Measurements from ENCODE around the gene AMN.

AMN gene

DNA sequence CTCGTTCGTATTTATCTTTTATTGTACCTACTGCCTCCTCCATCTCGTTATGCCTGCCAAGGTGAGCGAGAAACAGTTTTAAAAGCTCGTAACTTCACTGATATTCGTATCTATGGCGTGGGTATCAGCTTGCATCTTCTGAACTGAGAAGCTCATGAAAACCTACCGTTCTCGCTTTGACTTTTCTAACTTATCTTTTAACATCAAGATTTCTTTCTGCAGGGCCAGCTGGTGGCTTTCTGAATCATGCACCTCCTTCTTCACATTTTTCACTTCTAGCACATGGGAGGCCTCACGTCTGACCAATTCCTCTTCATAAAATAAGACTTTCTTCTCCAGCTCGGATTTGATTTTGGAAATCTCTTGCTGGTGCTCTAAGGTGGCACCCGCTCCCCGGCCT lies 45.8 kb downstream of the AMN start:
- no peak for ATAC-seq

DNA sequence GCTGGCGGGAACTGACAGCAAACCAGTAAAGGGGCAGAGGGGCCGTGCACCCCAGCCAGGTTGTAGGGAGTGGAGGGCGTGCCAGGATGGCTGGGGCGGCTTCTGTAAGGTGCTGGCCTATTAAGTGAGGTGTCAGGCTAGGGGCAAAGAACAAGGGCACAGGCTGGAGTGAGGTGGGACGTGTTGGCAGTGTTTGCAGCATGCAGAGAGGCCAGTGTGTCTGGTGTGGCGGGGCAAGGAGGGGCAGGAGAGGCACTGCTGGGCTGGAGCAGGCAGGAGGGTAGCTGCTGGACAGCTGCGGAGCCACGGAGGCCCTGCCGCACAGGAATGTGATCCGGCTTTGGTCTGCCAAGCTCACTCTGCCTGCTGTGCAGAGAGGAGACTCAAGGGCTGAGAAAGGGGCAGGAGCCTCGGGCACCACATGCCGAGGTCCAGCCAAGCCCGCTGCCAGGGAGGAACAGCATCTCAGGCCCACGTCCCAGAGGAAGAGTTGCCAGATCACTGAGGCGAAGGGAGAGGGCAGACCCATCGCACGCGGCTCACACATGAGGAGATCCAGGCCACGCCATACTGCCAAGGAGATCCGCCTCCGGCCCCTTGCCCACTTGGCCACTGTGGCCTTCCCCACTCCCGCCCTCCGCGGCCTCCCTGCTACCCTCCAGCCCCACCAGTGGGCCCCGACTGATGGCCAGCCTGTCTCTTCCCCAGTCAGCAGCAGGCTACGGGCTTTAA lies 46.8 kb downstream of the AMN start:
- no peak for ATAC-seq

DNA sequence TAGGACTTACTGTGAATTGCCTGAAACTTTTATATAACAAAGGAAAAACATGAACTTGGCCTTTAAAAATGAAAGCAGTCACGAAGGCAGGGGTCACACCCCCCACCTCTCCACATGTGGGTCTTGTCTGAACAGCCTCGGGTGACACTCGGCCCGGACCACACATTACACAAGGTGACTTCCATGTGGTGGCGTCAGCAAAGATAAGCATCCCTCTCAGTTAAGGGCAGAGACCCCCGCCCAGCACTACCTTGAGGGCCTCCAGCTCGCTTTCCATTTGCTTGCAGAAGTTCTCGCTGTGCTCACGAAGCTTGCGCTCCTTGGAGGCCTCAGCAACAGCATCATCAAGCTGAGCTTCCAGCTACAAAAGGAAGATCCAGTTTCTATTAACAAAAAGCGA lies 47.4 kb downstream of the AMN start:
- no peak for ATAC-seq

DNA sequence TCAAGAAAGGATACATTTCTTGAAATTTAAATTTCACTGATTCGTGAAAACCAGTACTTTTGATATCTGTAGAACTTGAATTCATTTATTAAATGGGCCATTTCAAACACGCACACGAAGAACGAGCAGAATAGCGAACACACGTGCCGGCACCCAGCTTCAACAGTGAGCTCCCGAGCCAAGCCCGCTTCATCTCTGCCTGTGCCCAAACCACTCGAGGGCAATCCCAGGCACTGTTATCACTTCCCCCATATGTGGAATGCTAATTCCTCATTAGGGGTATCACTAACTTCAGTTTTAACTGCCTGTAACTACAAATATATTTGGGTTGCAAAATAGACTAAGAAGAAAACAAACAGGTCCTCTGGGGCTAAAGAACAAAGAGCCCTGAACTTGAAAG lies 48.0 kb downstream of the AMN start:
- ATAC-seq: no peak

- ATAC-seq: no peak
Observed at GRCh38 chr14:102971314-102971713, 48.9 kb downstream of the AMN start.

GRCh38 chr14:102971836-102972606 lies 49.6 kb downstream of the AMN start:
- no peak for ATAC-seq

- no peak for ATAC-seq
Observed at GRCh38 chr14:102973706-102974285, 51.3 kb downstream of the AMN start.

DNA sequence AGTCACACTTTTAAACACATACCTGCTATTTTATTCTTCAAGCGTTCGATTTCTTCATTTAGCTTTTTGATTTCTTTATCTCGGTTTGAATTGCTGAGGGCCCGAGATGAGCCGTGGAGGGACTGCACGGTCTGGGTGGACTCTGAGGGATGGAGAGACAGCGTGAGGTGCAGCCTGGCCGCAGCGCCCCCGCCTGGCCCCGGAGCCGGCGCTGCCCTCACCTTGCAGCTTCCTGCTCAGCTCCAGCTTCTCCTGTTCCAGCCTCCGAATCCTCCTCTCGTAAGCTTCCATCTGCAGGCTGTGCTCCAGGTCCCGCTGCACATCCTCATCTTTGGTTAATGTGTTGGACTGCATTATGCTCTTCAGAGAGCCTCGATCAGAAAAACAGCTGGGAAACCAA lies 53.2 kb downstream of the AMN start:
- no peak for ATAC-seq

- no peak for ATAC-seq
Observed at GRCh38 chr14:102977475-102977874, 55.0 kb downstream of the AMN start.

DNA sequence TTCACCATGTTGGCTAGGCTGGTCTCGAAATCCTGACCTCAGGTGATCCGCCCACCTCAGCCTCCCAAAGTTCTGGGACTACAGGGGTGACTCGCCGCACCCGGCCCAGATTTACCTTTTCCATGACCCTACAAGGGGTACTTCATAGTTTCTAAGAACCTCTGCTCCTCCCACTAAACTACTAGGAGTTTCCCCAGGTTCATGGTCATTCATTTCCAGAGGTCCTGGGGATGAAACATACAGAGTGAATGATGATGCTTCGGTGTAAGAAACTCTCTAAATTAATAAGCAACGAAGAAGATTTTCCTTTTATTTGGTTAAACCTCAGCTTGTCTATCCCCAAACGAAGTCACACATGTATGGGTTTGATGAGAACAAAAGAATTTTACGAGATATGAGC lies 56.9 kb downstream of the AMN start:
- no peak for ATAC-seq

- ATAC-seq: no peak
Observed at GRCh38 chr14:102980409-102980810, 57.9 kb downstream of the AMN start.
